MM.1S (cell line): Measurements from ENCODE around the gene RIC1.

Experiments
- EZH2 ChIP-seq: fragments of 300-600 bp; sonication (generic); optimal IDR thresholded peaks from 2 replicates; pipeline ENCODE3; 2017; ENCODE audit warnings: low read depth, mild to moderate bottlenecking, antibody characterized with exemption, low read length, mixed read lengths
- TF ChIP-seq, protein P1 (sequence below): fragments of 300-600 bp; sonication (generic); IDR thresholded peaks from 2 replicates; pipeline ENCODE4 v1.5.1; 2016; ENCODE audit warnings: antibody characterized with exemption, low read length, mixed read lengths

GRCh38 chr9:5610491-5610890 is 18.4 kb upstream of the RIC1 start:
- TF ChIP-seq, protein P1, sequence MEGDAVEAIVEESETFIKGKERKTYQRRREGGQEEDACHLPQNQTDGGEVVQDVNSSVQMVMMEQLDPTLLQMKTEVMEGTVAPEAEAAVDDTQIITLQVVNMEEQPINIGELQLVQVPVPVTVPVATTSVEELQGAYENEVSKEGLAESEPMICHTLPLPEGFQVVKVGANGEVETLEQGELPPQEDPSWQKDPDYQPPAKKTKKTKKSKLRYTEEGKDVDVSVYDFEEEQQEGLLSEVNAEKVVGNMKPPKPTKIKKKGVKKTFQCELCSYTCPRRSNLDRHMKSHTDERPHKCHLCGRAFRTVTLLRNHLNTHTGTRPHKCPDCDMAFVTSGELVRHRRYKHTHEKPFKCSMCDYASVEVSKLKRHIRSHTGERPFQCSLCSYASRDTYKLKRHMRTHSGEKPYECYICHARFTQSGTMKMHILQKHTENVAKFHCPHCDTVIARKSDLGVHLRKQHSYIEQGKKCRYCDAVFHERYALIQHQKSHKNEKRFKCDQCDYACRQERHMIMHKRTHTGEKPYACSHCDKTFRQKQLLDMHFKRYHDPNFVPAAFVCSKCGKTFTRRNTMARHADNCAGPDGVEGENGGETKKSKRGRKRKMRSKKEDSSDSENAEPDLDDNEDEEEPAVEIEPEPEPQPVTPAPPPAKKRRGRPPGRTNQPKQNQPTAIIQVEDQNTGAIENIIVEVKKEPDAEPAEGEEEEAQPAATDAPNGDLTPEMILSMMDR, result no peak
- TF ChIP-seq EZH2, result no peak
